Astrocyte (in vitro differentiated cells and primary cell): Measurements from ENCODE around the gene TEX29.

ENCODE experiments used
- CTCF ChIP-seq: IDR thresholded peaks from 2 replicates; pipeline ENCODE4 v1.5.1; 2011; ENCODE audit warnings: low read depth, mild to moderate bottlenecking, inconsistent platforms, low read length, moderate library complexity; ENCODE audit not compliant: insufficient read depth
- EZH2 ChIP-seq: IDR thresholded peaks from 2 replicates; pipeline ENCODE4 v1.6.1; 2012; ENCODE audit warnings: mild to moderate bottlenecking, low read length, inconsistent platforms; ENCODE audit not compliant: insufficient read depth

DNA sequence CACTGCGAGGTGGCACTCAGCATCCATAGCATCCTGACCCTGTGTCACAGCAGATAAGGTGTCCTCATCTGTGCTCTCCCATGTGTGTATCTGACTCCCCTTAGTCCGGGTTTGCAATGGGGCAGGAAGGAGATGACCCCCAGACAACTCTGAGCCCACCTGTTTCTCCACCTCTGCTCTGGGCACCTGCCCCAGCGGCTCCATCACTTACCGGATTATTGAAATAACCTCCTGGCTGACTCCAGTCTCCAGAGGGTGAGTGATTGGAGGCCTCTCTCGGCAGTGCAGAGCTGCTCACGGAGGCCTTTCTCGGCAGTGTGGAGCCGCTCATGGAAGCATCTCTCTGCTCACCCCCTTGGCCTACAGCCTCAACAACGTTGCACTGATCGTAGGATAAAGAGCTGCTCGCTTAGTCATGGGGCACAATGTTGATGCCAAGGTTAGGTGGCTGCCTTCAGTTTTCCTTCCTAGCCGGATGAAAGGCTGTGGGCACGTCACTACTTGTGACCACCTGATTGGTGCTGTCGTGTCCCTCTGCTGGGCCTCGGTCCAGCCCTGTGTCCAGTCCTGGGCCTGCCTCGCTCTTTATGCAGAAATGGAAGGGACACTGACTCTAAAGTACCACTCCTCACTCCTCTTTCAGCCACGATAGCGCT lies 67.6 kb downstream of the TEX29 start:
- TF ChIP-seq EZH2 (no peak), CTCF (no peak)
